ENCODE results near the gene ZBTB17. TPM values are rescaled to one million over a fixed set of nuclear protein-coding genes. Genes with fewer than 3 reads are reported as not detected.

ZBTB17 gene
- total RNA-seq, 2 donors from 2014 or later: 28.2 to 50.8 TPM

GRCh38 chr1:15993666-15994065 lies 17.8 kb upstream of the ZBTB17 start:
- H3K36me3 ChIP-seq: no peaks in the 10 kb centered on the region
- no peak for DNase-seq (ENCODE audit: low spot score)
- H3K9me3 ChIP-seq: no peaks in the 10 kb centered on the region
- TF ChIP-seq, protein P1, sequence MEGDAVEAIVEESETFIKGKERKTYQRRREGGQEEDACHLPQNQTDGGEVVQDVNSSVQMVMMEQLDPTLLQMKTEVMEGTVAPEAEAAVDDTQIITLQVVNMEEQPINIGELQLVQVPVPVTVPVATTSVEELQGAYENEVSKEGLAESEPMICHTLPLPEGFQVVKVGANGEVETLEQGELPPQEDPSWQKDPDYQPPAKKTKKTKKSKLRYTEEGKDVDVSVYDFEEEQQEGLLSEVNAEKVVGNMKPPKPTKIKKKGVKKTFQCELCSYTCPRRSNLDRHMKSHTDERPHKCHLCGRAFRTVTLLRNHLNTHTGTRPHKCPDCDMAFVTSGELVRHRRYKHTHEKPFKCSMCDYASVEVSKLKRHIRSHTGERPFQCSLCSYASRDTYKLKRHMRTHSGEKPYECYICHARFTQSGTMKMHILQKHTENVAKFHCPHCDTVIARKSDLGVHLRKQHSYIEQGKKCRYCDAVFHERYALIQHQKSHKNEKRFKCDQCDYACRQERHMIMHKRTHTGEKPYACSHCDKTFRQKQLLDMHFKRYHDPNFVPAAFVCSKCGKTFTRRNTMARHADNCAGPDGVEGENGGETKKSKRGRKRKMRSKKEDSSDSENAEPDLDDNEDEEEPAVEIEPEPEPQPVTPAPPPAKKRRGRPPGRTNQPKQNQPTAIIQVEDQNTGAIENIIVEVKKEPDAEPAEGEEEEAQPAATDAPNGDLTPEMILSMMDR (IDR thresholded peaks at IDR 0.05): no peak
- TF ChIP-seq POLR2AphosphoS5 (IDR thresholded peaks at IDR 0.05) (no peak), POLR2A (IDR thresholded peaks at IDR 0.05) (no peak)
- H3K4me1 ChIP-seq (replicated peaks): no peaks in the 10 kb centered on the region
- no peak overlapping the region for H3K4me3 ChIP-seq
- intact Hi-C loops (cut with DNase I): loop anchor here (5.0 kb wide), 2 partner anchors 176 to 201 kb away; no protein-coding TSS in a partner anchor
- no peak overlapping the region for H3K27ac ChIP-seq
- WGBS: 85% methylated on average over 11 of the region's 15 CpGs
- H3K27me3 ChIP-seq (replicated peaks; ENCODE audit: insufficient read depth): no peaks in the 10 kb centered on the region

DNA sequence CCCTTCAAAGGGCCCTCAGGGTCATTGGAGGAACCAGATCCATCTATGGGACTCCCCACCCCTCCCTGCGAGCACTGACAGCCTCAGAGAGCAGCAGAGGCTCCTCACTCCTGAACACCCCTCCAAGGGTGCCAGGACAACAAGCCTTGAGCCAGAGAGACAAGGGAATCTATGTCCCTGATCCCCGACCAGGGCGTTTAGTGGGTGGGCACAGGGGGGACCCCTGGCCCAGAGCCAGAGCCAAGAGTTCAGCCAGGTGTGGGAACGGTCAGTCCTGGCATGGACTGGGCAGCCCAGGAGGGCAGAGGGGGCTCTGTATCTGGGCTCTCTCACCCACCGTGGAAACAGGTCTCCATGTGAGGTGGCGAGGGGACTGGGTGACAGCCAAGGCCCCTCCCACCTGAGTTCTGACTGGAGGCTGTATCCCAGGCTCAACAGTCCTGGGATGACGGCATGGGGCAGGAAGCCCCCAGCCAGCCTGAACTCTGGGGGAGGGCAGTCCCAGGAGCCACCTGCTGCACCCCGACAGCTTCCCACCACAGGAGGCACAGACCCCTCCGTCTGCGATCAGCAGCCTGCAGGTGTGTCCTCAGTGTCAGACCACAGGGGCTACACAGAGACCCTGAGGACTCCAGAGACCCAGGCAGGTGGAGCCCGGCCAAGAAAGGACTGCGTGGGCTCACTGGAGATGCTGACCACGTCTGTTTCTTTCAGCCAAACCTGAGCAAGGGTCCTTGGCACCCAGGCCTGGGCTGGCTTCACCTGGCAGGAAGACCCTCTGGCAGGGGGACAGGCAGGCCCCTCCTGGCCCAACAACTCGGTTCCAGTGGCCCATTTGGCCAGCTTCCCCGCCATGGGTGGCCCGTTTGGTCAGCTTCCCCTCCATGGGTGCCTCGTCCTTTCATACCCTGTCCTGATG lies 16.9 kb upstream of the ZBTB17 start:
- intact Hi-C loops (cut with DNase I): loop anchor here (5.0 kb wide), 2 partner anchors 176 to 201 kb away; no protein-coding TSS in a partner anchor
- TF ChIP-seq POLR2A (IDR thresholded peaks at IDR 0.05) (no peak), POLR2AphosphoS5 (IDR thresholded peaks at IDR 0.05) (no peak)
- TF ChIP-seq, protein P1 (IDR thresholded peaks at IDR 0.05): no peak
- H3K27me3 ChIP-seq (replicated peaks; ENCODE audit: insufficient read depth): no peaks in the 10 kb centered on the region
- no peak for DNase-seq (ENCODE audit: low spot score)
- H3K4me3 ChIP-seq: no peak overlapping the region
- no peak overlapping the region for H3K27ac ChIP-seq
- no peaks in the 10 kb centered on the region for H3K4me1 ChIP-seq (replicated peaks)
- no peaks in the 10 kb centered on the region for H3K9me3 ChIP-seq
- 78% methylated on average over 17 of the region's 17 CpGs for WGBS
- H3K36me3 ChIP-seq: no peaks in the 10 kb centered on the region

DNA sequence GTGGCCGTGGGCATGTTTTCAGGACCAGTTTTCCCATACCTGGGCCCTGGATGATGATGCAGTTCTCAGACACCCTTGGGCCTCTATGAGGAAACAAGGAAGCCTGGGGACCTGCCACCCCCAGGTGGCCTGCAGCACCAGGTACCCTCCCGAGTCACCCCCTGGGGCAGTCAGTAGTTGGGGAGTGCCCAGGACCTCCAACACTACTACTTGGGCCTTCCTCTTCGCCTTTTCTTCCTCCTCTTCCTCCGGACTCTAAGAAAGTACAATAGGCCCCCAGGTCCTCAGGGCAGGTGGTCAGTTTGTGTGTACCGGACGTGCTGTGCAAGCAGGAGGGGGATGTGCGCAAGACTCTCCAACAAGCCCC lies 16.3 kb upstream of the ZBTB17 start:
- intact Hi-C loops (cut with DNase I): loop anchor here (5.0 kb wide), 2 partner anchors 175 to 200 kb away; no protein-coding TSS in a partner anchor
- H3K9me3 ChIP-seq: no peaks in the 10 kb centered on the region
- no peak for TF ChIP-seq POLR2A (IDR thresholded peaks at IDR 0.05)
- TF ChIP-seq POLR2AphosphoS5 (IDR thresholded peaks at IDR 0.05): no peak
- TF ChIP-seq, protein P1 (IDR thresholded peaks at IDR 0.05): no peak
- H3K36me3 ChIP-seq: no peaks in the 10 kb centered on the region
- no peaks in the 10 kb centered on the region for H3K27me3 ChIP-seq (replicated peaks; ENCODE audit: insufficient read depth)
- H3K27ac ChIP-seq: no peak overlapping the region
- WGBS: 97% methylated on average over 6 of the region's 7 CpGs
- no peak overlapping the region for H3K4me3 ChIP-seq
- no peaks in the 10 kb centered on the region for H3K4me1 ChIP-seq (replicated peaks)
- no peak for DNase-seq (ENCODE audit: low spot score)

GRCh38 chr1:15991427-15992186 lies 15.7 kb upstream of the ZBTB17 start:
- Histone ChIP-seq H3K36me3 (no peaks in the 10 kb centered on the region), H3K4me3 (no peak overlapping the region), H3K4me1 (replicated peaks) (no peaks in the 10 kb centered on the region), H3K27ac (no peak overlapping the region), H3K27me3 (replicated peaks; ENCODE audit: insufficient read depth) (no peaks in the 10 kb centered on the region), H3K9me3 (no peaks in the 10 kb centered on the region)
- 98% methylated on average over 10 of the region's 11 CpGs for WGBS
- intact Hi-C loops (cut with DNase I): loop anchor here (5.0 kb wide), 2 partner anchors 174 to 199 kb away; no protein-coding TSS in a partner anchor
- DNase-seq (ENCODE audit: low spot score): no peak
- TF ChIP-seq, protein P1 (IDR thresholded peaks at IDR 0.05): no peak
- no peak for TF ChIP-seq POLR2A (IDR thresholded peaks at IDR 0.05)
- no peak for TF ChIP-seq POLR2AphosphoS5 (IDR thresholded peaks at IDR 0.05)

Data from prostate gland (tissue), 2 donors.